Measurements from ENCODE around the gene CMSS1.

The CMSS1 gene

GRCh38 chr3:100184948-100185570, 367.4 kb downstream of the CMSS1 start:
- no peak for TF ChIP-seq CTCF (IDR thresholded peaks at IDR 0.05; ENCODE audit: borderline replicate concordance, control extremely low read depth, extremely low read depth, insufficient read depth, missing control alignments)
- in situ Hi-C loops (cut with MboI; ENCODE audit: low sequenced_read_pairs, unreplicated experiment) = no loop called here
- DNase-seq (ENCODE audit: low spot score) = no peak

GRCh38 chr3:100185847-100186246, 368.2 kb downstream of the CMSS1 start:
- no peak for TF ChIP-seq CTCF (IDR thresholded peaks at IDR 0.05; ENCODE audit: borderline replicate concordance, control extremely low read depth, extremely low read depth, insufficient read depth, missing control alignments)
- in situ Hi-C loops (cut with MboI; ENCODE audit: low sequenced_read_pairs, unreplicated experiment) = no loop called here
- DNase-seq (ENCODE audit: low spot score) = no peak

DNA sequence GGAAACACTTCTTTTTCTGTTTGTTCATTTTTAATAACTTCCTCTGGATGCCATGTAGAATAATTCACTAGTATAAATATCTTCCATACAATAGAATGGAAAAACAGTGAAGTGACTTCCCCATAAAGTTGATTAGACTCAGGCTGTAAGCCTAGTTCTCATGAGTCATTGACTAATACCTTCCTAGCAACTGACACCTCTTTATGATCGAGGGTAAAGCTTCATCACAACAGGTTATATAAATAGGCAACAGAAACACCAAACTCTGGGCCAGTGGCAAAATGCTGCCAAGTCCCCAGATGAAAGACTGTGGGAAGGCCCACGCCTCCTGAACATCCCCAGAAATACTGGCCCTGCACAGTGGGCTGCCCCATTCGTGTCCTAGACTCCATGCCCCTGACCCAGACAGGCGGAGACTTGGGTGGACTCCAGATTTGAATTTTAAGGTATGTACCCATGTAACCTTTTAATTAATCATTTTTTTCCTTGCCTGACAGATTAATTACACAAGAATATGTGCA, 371.8 kb downstream of the CMSS1 start:
- in situ Hi-C loops (cut with MboI; ENCODE audit: low sequenced_read_pairs, unreplicated experiment) = no loop called here
- TF ChIP-seq CTCF (IDR thresholded peaks at IDR 0.05; ENCODE audit: borderline replicate concordance, control extremely low read depth, extremely low read depth, insufficient read depth, missing control alignments) = no peak
- DNase-seq (ENCODE audit: low spot score) = no peak

DNA sequence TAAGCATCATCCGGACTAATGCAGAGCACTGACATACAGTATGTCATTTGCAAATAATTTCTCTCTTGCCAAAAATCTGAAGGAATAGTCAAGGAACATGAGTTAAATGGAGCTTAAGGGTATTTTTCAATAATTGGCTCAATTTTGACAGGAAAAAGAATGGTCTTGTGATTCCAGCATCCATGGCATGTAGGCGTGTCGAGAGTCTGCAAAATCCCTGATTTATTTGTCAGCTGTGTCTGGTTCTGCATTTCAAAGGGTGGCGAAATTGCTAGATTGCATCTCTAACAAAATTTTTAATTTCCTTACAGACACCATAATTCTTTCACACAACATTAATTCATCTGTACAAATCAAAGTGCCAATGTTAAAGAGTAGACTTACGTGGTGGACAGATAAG, 377.7 kb downstream of the CMSS1 start:
- in situ Hi-C loops (cut with MboI; ENCODE audit: low sequenced_read_pairs, unreplicated experiment) = no loop called here
- TF ChIP-seq CTCF (IDR thresholded peaks at IDR 0.05; ENCODE audit: borderline replicate concordance, control extremely low read depth, extremely low read depth, insufficient read depth, missing control alignments) = no peak
- no peak for DNase-seq (ENCODE audit: low spot score)

DNA sequence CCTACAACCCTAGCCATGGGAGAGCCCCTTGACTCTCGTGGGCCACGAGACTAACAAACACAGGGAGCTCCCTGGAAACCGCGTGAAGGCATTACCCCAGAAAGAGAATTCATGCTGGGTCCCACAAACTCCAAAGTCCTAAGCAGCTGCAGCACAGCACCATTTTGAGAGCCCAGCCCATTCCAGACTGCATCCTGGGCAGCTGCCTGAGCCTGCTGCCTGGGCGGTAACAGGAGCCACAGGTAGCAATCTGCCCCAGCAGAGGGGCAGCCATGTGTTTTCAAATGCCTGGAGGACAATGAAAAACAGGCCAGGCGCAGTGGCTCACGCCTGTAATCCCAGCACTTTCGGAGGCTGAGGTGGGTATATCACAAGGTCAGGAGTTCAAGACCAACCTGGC, 380.2 kb downstream of the CMSS1 start:
- no peak for TF ChIP-seq CTCF (IDR thresholded peaks at IDR 0.05; ENCODE audit: borderline replicate concordance, control extremely low read depth, extremely low read depth, insufficient read depth, missing control alignments)
- DNase-seq (ENCODE audit: low spot score) = no peak
- in situ Hi-C loops (cut with MboI; ENCODE audit: low sequenced_read_pairs, unreplicated experiment) = no loop called here

GRCh38 chr3:100198579-100199269, 381.1 kb downstream of the CMSS1 start:
- no peak for TF ChIP-seq CTCF (IDR thresholded peaks at IDR 0.05; ENCODE audit: borderline replicate concordance, control extremely low read depth, extremely low read depth, insufficient read depth, missing control alignments)
- no peak for DNase-seq (ENCODE audit: low spot score)
- in situ Hi-C loops (cut with MboI; ENCODE audit: low sequenced_read_pairs, unreplicated experiment) = no loop called here
